ENCODE data around the gene CATSPERZ. TPM values are rescaled to one million over a fixed set of nuclear protein-coding genes. Genes with fewer than 3 reads are reported as not detected.

Gene CATSPERZ
- total and polyA plus RNA-seq, 7 donors: 1.1 to 1.4 TPM; not detected in 5

- Histone ChIP-seq H3K27ac (peak overlapping the region; percentile 73 to 85 (median 79)), H3K4me1 (peaks cover 0 to 43% (median 32%) of the 10 kb centered on the region in 4 donors), H3K36me3 (peaks cover 7 to 27% (median 15%) of the 10 kb centered on the region in 4 donors), H3K4me3 (peak overlapping the region; percentile 68 to 93 (median 79)), H3K27me3 (no peaks in the 10 kb centered on the region), H3K9me3 (no peaks in the 10 kb centered on the region)
- DNase-seq: peak; percentile 77
- peak; percentile 13 to 41 (median 34) for TF ChIP-seq CTCF (IDR thresholded peaks at IDR 0.05)
- no peak for TF ChIP-seq POLR2AphosphoS5 (IDR thresholded peaks at IDR 0.05)
- peak in 1 of 2 donors; percentile 49 for TF ChIP-seq POLR2A (IDR thresholded peaks at IDR 0.05)
- TF ChIP-seq EP300 (IDR thresholded peaks at IDR 0.05): no peak
- 3 to 5% methylated on average over 23 of the region's 23 CpGs for WGBS, 2 donors
- intact Hi-C loops (cut with DNase I): loop anchor here (1.0 kb wide), 1 partner anchor 17 kb away; no protein-coding TSS in a partner anchor
Measured at GRCh38 chr11:64252003-64252872, 47.9 kb upstream of the CATSPERZ start.

DNA sequence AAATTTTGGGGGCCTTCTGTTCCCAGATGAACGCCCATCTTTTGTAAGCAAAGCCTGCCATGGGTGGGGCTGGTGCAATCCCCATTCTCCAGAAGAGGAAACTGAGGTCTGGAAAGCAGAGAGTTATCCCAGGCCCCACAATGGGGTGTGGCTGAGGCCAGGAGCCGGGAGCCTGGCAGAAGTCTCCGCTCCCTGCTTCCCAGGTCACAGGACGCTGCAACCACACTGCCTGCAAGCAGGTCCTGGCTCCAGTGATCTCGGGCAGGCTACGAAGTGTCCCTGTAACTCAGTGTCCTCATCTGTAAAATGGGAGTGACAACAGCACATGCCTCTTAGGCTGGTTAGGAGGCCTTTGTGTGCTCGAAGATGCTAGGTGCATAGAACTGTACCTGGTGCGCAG is 47.1 kb upstream of the CATSPERZ start:
- H3K9me3 ChIP-seq: no peaks in the 10 kb centered on the region
- DNase-seq: no peak
- intact Hi-C loops (cut with DNase I): no loop called here
- no peaks in the 10 kb centered on the region for H3K27me3 ChIP-seq
- H3K36me3 ChIP-seq: peaks cover 7 to 31% (median 18%) of the 10 kb centered on the region in 4 donors
- peak overlapping the region in 2 of 4 donors; percentile 79 to 85 for H3K27ac ChIP-seq
- WGBS, 2 donors: 59 to 72% methylated on average over 8 of the region's 8 CpGs
- H3K4me1 ChIP-seq: peaks cover 0 to 35% (median 26%) of the 10 kb centered on the region in 4 donors
- peak overlapping the region in 1 of 4 donors; percentile 83 for H3K4me3 ChIP-seq
- TF ChIP-seq CTCF (IDR thresholded peaks at IDR 0.05) (no peak), POLR2AphosphoS5 (IDR thresholded peaks at IDR 0.05) (no peak), POLR2A (IDR thresholded peaks at IDR 0.05) (no peak)

DNA sequence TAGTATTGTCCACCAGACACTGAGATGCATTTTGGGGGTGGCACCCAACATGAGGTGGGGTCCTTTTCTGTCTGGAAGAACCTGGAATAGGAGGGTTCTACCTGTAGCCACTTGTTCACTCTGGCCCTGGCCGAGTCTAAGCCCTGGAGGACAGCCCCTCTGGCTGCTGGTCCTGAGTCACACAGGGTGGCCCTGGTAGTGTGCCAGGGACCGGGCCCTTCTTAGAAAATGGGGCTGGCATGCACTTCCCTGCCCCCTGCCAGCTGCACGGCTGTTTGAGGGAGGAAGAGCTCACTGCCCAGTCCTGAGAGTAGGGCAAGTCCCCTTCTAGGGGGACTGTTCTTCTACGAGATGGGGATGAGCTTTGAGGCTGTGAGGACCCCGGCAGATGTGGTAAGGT is 46.7 kb upstream of the CATSPERZ start:
- TF ChIP-seq EP300 (IDR thresholded peaks at IDR 0.05) (no peak), POLR2AphosphoS5 (IDR thresholded peaks at IDR 0.05) (no peak), POLR2A (IDR thresholded peaks at IDR 0.05) (no peak), CTCF (IDR thresholded peaks at IDR 0.05) (no peak)
- H3K4me3 ChIP-seq: no peak overlapping the region
- no peak overlapping the region for H3K27ac ChIP-seq
- H3K27me3 ChIP-seq: no peaks in the 10 kb centered on the region
- H3K36me3 ChIP-seq: peaks cover 7 to 35% (median 22%) of the 10 kb centered on the region in 4 donors
- DNase-seq: no peak
- 70 to 71% methylated on average over 5 of the region's 5 CpGs for WGBS, 2 donors
- H3K9me3 ChIP-seq: no peaks in the 10 kb centered on the region
- peaks cover 0 to 34% (median 25%) of the 10 kb centered on the region in 4 donors for H3K4me1 ChIP-seq
- intact Hi-C loops (cut with DNase I): no loop called here

GRCh38 chr11:64254326-64254725 is 45.8 kb upstream of the CATSPERZ start:
- Histone ChIP-seq H3K4me3 (no peak overlapping the region), H3K4me1 (peaks cover 0 to 34% (median 25%) of the 10 kb centered on the region in 4 donors), H3K36me3 (peaks cover 7 to 43% (median 30%) of the 10 kb centered on the region in 4 donors), H3K9me3 (no peaks in the 10 kb centered on the region), H3K27ac (no peak overlapping the region), H3K27me3 (no peaks in the 10 kb centered on the region)
- WGBS, 2 donors: 91 to 94% methylated on average over 7 of the region's 7 CpGs
- intact Hi-C loops (cut with DNase I): no loop called here
- TF ChIP-seq POLR2AphosphoS5 (IDR thresholded peaks at IDR 0.05): no peak
- no peak for TF ChIP-seq EP300 (IDR thresholded peaks at IDR 0.05)
- TF ChIP-seq POLR2A (IDR thresholded peaks at IDR 0.05): no peak
- no peak for TF ChIP-seq CTCF (IDR thresholded peaks at IDR 0.05)
- DNase-seq: no peak
